UCSD-AML1 (cell line): ENCODE data around the gene ZNF85.
"Not testable (repeated sequence)": the region's sequence is repeated elsewhere in the genome, so short reads cannot be mapped to it uniquely, and the experiment has no call there.

Source experiments
- DNase-seq: peaks from one replicate; lab custom pipeline; 2025; ENCODE audit not compliant: unreplicated experiment; lab: John Stamatoyannopoulos, UW

The ZNF85 gene

DNA sequence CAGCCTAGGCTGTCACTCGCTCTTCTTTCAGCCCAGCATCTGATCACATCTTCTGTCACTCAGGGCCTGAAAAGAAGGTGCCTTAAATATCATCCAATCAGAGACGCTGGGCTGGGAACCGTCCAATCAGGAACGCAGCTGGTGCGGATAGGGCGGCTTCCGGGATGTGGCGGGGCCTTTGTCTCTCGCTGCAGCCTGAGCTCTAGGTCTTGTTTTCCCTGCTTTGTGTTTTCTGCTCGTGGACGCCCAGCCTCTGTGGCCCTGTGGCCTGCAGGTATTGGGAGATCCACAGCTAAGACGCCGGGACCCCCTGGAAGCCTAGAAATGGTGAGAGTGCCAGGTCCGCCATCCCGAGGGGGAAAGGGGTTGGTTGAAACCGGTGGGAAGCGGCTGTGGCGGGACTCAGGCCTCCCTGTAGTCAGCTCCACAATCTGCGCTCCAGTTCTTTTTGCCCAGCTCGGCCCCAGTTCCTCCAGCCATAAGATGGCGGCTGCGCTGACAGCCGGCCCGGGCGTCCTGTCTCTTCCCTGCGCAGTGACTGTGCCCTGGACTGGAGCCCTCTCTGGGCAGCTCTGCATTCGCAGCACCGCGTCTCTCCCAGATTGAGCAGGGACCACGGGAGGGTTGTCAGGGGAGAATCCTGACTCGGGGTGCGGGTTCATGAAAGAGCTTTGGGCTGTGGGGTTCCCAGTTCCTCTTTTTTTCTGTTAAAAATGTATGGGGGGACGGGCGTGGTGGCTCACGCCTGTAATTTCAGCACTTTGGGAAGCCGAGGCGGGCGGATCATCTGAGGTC lies at the start of gene ZNF85:
Gene ZNF85, plus strand, starts transcription at position 175 of the 795 bp plus-strand sequence. Its CDS starts 150 bp downstream, at position 325.
- DNase-seq: no peak

DNA sequence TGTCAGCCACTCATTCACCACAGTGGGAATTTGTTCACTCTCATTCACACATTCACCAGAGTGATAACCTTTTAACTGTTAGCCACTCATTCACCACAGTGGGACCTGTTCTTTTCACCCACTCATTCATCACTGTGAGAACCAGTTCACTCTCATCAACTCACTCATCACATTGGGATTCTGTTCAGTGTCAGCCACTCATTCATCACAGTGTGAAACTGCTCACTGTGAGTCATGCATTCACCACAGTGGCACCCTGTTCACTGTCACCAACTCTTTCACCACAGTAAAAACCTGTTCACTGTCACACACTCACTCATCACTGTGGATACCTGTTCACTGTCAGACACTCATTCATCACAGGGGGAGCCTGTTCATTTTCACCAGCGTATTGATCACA lies 43.5 kb upstream of the ZNF85 start:
- DNase-seq: no peak

DNA sequence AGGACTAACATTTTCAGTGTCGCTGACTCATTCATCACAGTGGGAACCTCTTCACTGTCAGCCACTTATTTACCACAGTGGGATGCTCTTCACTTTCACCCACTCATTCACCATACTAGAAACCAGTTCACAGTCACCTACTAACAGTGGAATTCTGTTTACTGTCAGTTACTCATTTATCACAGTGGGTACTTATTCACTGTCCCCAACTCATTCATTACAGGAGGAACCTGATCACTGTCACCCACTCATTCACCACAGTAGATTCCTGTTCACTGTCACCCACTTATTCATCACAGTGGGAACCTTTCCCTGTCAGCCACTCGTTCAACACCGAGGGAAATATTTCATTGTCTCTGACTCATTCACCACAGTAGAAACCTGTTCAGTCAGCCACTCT lies 10.1 kb upstream of the ZNF85 start:
- DNase-seq: no peak

DNA sequence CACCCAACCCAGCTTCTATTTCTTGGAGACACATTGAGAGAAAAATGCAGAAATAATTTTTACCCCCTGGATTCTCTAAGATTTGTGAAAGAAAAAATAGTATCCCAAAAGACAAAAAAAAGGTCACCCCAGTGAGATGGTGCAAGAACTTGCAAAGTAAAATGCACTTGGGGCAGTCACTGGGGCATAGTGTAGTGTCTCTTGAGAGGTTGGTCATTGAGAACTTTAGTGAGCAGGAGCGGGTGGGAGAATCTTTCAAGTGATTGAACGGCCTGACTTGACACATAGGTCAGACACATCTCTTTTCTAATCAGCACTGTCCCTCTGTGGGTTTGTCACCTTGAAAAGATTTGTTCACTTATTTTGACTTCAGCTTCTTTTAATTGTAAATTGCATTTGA lies 2.4 kb downstream of the ZNF85 start:
- no peak for DNase-seq

DNA sequence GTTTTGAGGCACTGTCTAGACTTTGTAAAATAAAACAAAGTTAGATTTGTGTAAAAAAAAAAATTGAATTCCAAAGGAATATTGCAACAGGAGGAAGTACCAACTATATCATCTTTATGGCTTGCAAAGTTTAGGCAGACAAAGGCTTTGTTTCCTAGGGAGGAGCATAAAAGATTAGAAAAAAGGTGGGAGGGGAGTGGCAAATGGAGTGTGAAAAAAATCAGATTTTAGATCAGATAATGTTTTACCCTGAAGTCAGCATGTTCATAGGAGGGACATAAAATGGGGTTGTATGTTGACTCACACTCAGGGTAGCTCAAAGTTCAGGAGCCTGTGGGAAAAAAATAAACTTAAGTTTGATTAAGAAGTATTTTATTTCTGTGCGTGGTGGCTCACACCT lies 3.7 kb downstream of the ZNF85 start:
- DNase-seq: no peak

DNA sequence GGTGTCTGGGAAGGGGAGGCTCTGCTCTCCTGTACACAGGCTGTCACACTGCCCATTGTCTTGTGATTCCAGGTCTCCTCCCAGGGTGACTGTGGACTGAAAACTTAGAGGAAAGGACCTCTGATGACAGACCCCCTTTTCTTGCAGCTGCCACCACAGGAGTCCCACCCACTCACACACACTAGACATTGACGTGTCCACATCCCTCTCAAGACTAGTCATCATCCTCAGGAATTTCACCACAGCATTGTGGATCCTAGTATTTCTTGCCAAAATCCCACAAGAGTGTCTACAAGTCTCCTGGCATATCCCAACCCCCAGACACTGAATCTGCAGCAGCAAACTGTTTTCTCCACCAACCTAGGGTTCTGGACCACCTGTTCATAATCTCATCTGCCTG lies 5.3 kb downstream of the ZNF85 start:
- no peak for DNase-seq

DNA sequence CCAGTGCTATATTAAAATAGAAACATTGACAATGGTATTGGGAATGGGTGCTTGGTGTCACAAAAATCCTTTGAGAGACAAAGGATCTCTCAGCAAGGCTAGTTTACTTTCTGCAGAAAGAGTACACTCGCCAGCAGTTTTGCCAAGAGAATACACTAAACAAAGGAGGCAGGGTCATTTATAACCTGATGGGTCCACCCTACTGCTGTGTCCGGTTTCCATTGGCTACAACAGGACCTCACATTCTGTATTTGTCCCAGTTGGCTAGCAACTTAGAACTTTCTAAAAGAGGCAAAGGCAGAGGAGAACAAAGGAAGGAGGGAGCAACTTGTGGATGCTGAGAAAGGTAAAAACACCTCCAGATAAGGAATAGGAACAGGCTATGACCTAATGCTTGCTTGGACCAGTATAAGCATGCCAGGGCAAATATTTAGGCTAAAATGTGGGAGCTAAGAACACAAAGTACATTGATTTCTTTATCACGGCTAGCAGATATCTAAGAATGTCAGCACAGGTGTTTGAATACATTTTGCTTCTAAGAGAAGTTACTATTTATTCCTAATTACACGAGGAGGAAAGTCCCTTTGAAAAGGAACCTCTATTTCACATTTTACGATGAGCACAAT lies 13.4 kb downstream of the ZNF85 start:
- not testable (repeated sequence) for DNase-seq

DNA sequence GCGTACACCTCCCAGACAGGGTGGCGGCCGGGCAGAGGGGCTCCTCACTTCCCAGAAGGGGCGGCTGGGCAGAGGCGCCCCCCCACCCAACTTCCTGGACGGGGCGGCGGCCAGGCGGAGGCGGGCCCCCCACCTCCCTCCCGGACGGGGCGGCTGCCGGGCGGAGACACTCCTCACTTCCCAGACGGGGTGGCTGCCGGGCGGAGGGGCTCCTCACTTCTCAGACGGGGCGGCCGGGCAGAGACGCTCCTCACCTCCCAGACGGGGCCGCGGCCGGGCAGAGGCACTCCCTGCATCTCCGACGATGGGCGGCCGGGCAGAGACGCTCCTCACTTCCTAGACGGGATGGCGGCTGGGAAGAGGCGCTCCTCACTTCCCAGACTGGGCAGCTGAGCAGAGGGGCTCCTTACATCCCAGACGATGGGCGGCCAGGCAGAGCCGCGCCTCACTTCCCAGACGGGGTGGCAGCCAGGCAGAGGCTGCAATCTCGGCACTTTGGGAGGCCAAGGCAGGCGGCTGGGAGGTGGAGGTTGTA lies 29.6 kb downstream of the ZNF85 start:
- DNase-seq: not testable (repeated sequence)

DNA sequence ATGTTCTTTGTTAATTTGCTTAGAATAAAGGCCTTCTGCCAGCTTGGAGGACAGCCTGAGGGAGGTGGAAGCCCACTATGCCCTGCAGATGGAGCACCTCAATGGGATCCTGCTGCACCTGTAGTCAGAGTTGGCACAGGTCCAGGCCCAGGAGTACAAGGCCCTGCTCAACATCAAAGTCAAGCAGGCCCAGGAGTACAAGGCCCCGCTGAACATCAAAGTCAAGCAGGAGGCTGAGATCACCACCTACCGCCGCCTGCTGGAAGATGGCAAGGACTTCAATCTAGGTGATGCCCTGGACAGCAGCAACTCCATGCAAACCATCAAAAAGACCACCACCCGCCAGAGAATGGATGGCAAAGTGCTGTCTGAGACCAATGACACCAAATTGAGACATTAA lies 41.7 kb downstream of the ZNF85 start:
- no peak for DNase-seq

DNA sequence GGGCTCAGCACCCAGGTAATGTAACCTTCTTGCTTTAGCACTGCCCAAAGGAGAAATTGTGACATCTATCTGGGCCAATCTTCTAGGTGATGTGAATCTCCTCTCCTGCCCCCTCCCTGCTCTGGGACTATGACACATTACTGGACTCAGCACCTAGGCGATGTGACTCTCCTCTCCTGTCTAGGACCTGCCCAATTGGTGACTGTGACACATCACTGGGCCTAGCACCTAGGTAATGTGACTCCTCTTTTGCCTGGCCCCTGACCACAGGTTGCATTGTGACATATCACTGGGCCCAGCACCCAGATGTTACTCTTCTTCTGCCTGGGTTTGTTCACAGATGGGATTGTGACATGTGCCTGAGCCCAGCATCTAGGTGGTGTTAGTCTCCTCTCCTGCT lies 45.0 kb downstream of the ZNF85 start:
- no peak for DNase-seq

DNA sequence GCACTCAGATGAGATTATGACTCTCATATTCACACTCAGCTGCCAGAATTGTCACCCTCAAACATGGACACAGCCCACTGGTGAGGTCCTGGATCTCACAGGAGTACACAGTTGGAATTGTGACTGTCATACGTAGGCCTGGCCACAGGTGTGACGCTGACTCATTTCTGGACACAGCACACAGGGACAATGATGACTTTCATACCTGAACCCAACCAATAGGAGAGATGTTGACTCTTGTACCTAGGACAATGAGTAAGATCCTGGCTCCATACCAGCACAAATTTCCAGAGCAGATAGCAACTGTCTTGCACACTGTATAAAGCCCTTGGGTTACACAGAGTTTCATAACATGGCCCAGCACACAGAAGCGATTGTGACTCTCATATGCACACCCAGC lies 46.4 kb downstream of the ZNF85 start:
- no peak for DNase-seq

DNA sequence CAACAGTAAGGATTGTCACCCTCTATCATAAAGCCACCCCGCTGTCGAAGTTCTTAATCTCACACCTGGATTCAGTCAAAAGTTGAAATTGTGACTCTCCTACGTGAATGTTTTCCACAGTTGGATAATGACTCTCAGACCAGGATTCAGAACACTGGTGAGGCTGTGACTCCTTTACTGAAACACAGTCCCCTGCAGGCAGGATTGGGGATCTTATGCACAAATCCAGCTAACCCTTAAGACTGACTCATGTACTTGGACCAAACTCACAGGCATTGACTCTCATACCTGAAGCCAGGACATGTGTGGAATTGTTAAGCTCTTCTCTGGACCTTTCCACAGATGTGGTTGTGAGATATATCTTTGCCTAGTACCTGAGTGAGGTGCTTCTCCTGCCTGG lies 46.8 kb downstream of the ZNF85 start:
- DNase-seq: no peak

DNA sequence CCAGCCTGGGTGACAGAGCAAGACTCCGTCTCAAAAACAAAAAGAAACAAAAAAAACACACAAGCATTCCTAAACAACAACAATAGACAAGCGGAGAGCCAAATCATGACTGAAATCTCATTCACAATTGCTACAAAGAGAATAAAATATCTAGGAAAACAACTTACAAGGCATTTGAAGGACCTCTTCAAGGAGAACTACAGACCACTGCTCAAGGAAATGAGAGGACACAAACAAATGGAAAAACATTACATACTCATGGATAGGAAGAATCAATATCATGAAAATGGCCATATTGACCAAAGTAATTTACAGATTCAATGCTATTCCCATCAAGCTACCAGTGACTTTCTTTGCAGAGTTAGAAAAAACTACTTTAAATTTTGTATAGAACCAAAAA lies 69.7 kb downstream of the ZNF85 start:
- DNase-seq: not testable (repeated sequence)

DNA sequence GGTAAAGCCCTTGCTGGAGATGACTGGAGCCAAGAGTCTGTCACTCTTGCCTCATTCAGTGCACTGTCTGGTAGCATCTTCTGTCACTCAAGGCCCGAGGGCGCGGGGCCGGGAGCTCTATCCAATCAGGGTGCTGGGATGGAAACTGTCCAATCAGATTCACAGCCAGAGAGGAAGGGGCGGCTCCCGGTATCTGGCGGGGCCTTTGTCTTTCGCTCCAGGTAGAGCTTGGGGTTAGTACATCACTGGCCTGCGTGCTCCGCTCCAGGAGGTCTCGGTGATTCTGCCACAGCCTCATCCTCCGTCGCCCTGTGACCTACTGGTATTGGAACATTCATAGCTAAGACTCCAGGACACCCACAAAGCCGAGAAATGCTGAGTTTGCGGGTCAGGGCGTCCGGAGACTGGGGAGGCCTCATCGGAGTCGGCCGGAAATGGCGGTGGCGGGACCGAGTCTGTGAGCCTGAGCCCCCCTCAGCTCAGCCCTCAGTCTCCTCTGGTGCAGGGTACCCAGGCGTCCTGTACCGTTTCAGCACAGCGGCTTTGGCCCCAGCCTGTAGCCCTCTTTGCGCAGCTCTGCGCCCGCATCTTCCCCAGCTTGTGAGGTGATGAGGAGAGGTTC lies 76.8 kb downstream of the ZNF85 start:
- no peak for DNase-seq
